ENCODE data around the gene NPFFR1.

DNA sequence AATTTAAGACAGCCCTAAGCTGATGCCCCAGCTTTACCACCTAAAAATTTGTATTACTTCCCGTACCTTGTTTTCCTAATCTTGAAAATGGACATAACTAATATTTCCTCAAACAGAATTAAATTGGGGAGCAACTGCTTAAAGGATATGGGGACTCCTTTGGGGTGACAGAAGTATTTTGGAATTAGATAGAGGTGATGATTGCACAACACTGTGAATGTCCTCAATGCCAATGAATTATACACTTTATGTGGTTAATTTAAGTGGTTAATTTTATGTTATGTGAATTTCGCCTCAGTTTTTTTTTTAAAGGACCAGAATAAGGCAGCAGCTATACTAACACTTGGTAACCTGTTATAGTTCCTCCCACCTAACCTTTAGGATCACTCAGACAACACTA is 19.9 kb upstream of the NPFFR1 start:
- TF ChIP-seq, protein P1, sequence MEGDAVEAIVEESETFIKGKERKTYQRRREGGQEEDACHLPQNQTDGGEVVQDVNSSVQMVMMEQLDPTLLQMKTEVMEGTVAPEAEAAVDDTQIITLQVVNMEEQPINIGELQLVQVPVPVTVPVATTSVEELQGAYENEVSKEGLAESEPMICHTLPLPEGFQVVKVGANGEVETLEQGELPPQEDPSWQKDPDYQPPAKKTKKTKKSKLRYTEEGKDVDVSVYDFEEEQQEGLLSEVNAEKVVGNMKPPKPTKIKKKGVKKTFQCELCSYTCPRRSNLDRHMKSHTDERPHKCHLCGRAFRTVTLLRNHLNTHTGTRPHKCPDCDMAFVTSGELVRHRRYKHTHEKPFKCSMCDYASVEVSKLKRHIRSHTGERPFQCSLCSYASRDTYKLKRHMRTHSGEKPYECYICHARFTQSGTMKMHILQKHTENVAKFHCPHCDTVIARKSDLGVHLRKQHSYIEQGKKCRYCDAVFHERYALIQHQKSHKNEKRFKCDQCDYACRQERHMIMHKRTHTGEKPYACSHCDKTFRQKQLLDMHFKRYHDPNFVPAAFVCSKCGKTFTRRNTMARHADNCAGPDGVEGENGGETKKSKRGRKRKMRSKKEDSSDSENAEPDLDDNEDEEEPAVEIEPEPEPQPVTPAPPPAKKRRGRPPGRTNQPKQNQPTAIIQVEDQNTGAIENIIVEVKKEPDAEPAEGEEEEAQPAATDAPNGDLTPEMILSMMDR (IDR thresholded peaks at IDR 0.05): no peak
- TF ChIP-seq POLR2A (IDR thresholded peaks at IDR 0.05) (no peak), POLR2AphosphoS5 (IDR thresholded peaks at IDR 0.05; ENCODE audit: insufficient read depth in 1 of 2, low read depth in 1 of 2) (no peak)
